SK-N-MC (cell line): ENCODE measurements around the gene ZNF580.

ENCODE experiments used
- DNase-seq: peaks from one replicate; pipeline ENCODE4 v3.0.0-alpha.2; 2011; ENCODE audit warnings: low read depth, low spot score
- H3K27ac ChIP-seq: fragments of 200-600 bp; sonication (generic); 2 replicates; pipeline ENCODE4 v1.5.1; 2016; ENCODE audit warnings: mixed run types
- H3K36me3 ChIP-seq: fragments of 200-600 bp; sonication (generic); 2 replicates; pipeline ENCODE4 v1.6.1; 2017; ENCODE audit warnings: antibody characterized with exemption, low read length, mixed read lengths; ENCODE audit not compliant: insufficient read depth
- H3K4me3 ChIP-seq: fragments of 200-600 bp; sonication (generic); 2 replicates; pipeline ENCODE4 v1.5.1; 2016
- H3K9ac ChIP-seq: fragments of 200-600 bp; sonication (generic); 2 replicates; pipeline ENCODE4 v1.8.0; 2017; ENCODE audit warnings: mixed run types, mixed read lengths; ENCODE audit not compliant: insufficient read length
- H3K9me3 ChIP-seq: fragments of 200-600 bp; sonication (generic); 2 replicates; pipeline ENCODE4 v1.6.1; 2017; ENCODE audit warnings: low read depth, mild to moderate bottlenecking, antibody characterized with exemption, low read length, moderate library complexity, mixed read lengths
- EZH2 ChIP-seq: fragments of 200-600 bp; sonication (generic); IDR thresholded peaks from one replicate; pipeline ENCODE4 v1.6.1; 2017; ENCODE audit warnings: antibody characterized with exemption
- FOXP2 ChIP-seq: optimal IDR thresholded peaks from 2 replicates; pipeline ENCODE3; 2011; ENCODE audit warnings: mild to moderate bottlenecking, moderate library complexity; ENCODE audit not compliant: insufficient read depth; ENCODE audit errors: extremely low read length, control extremely low read depth
- POLR2AphosphoS5 ChIP-seq: IDR thresholded peaks from 2 replicates; pipeline ENCODE4 v1.6.1; 2012; ENCODE audit warnings: mild to moderate bottlenecking, low read depth, low read length, borderline replicate concordance

ZNF580 gene

DNA sequence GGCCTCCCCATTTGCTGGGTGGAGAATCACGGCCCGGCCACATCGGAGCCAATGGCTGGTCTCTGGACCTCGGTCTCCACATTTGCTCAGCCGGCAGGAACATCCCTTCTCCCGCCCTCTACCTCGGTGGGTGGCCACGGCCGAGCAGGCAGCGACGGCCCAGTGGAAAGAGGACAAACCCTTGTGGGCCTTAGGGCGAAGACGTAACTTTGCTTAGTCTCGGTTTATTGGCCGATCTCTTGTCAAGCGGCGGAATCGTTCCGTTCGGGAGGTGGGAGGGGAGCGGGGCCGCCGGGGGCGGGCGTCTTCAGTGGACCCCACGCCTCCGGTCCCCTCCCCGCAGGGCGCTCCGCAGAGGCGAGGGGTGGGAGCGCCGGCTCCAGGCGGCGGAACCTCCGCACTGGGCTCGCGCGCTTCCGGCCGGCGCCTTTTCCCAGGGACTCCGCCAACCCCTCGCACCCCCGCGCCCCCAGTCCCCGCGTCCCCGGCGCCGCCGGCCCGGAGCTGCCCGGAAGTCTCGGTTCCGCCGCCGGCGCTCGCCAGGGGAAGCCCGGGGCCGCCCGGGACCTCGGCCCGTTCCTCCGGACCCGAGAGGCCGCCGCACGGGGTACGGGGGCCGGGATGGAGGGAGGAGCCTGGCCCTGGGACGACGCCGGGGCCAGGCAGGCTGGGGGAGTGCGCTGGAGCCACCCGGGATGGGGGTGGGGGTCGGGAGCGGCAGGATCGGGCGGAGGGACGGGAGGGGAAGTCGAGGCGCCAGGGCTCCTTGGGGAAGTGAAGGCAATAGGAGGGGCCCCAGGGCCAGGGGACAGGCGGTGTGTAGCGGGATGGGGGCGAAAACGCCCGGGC is at the start of gene ZNF580:
Gene ZNF580, plus strand, starts transcription at position 426 of the 849 bp plus-strand sequence. CDS start 1,507 bp downstream, outside the sequence.
- no peak; the same call in 1 of the 2 replicates for TF ChIP-seq POLR2AphosphoS5
- no peak for TF ChIP-seq EZH2
- no peak for TF ChIP-seq FOXP2

DNA sequence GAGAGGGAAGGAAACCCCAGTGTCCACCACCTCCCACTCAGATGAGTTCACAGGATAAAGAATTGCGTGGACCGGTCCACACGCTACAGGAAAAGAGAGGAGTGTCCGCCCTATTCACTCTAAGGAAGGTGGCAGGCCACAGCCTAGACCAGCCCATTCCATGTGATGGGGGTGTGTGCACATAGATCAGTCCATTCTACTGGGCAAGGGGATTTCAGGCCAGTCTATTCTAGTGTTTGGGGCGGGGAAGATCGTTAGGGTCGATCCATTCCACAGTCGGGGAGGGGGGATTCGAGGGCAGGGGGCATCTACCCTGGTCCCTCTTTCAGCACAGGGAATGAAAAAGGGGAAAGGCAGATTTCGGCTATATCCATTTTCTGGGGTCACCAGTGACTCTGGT is 49.2 kb upstream of the ZNF580 start:
- Histone ChIP-seq H3K27ac (no peak overlapping the region), H3K4me3 (no peak overlapping the region), H3K9ac (no peak overlapping the region), H3K9me3 (no peaks in the 10 kb centered on the region), H3K36me3 (peaks cover 20% of the 10 kb centered on the region)
- TF ChIP-seq EZH2 (no peak), POLR2AphosphoS5 (no peak), FOXP2 (no peak)
- DNase-seq, result no peak

More for the DNA sequence above, at the start of gene ZNF580:
- peak within 1 kb of the TSS; percentile 92 for H3K27ac ChIP-seq
- H3K9me3 ChIP-seq, result no peaks in the 10 kb centered on the region
- H3K9ac ChIP-seq, result peak within 1 kb of the TSS; percentile 87
- H3K4me3 ChIP-seq, result peak within 1 kb of the TSS; percentile 92
- DNase-seq, result no peak
- peaks cover 15% of the 10 kb centered on the region for H3K36me3 ChIP-seq

DNA sequence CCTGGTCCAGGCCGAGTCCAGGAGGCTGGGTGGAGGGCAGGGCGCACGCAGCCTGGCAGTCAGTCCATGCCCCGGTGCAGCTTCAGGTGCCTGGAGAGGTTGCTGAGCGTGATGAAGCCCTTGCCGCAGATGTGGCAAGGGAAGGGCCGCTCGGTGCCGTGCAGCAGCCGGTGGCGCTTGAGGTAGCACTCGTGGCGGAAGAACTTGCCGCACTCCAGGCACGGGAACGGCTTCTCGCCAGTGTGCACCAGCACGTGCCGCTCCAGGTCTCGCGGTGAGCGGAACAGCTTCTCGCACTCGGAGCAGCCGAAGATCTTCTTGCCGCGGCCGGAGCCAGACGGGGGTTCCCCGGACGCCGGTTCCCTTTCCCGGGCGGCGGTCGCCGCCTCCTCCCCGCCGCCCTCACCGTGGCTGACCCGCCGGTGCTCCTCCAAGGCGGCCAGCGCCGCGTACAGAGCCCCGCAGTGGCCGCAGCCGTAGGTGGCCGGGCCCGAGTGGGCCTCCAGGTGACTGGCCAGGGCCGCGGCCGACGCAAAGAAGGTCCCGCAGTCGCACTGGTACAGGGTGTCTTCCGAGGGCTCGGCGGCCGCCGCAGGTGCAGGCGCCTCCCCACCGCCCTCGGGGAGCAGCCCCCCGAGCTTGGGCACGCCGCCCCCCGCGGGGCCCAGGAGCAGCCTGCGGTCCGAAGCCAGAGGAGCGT is 48.3 kb upstream of the ZNF580 start:
- no peak overlapping the region for H3K9ac ChIP-seq
- TF ChIP-seq EZH2, result no peak
- TF ChIP-seq FOXP2, result no peak
- no peak for TF ChIP-seq POLR2AphosphoS5
- H3K9me3 ChIP-seq, result no peaks in the 10 kb centered on the region
- no peak for DNase-seq
- no peak overlapping the region for H3K27ac ChIP-seq
- H3K4me3 ChIP-seq, result no peak overlapping the region
- peaks cover 28% of the 10 kb centered on the region for H3K36me3 ChIP-seq

GRCh38 chr19:55593096-55593772 is 47.6 kb upstream of the ZNF580 start:
- DNase-seq, result no peak
- Histone ChIP-seq H3K9ac (no peak overlapping the region), H3K9me3 (no peaks in the 10 kb centered on the region), H3K4me3 (no peak overlapping the region), H3K36me3 (peaks cover 28% of the 10 kb centered on the region), H3K27ac (no peak overlapping the region)
- TF ChIP-seq POLR2AphosphoS5 (no peak), FOXP2 (no peak), EZH2 (no peak)

- H3K9me3 ChIP-seq, result no peaks in the 10 kb centered on the region
- no peak overlapping the region for H3K9ac ChIP-seq
- DNase-seq, result no peak
- peak overlapping the region; percentile 57; the same call in 1 of the 2 replicates for H3K27ac ChIP-seq
- H3K4me3 ChIP-seq, result no peak overlapping the region
- peaks cover 28% of the 10 kb centered on the region for H3K36me3 ChIP-seq
- no peak for TF ChIP-seq POLR2AphosphoS5
- no peak for TF ChIP-seq EZH2
Measured at GRCh38 chr19:55594996-55595545, 45.7 kb upstream of the ZNF580 start.

DNA sequence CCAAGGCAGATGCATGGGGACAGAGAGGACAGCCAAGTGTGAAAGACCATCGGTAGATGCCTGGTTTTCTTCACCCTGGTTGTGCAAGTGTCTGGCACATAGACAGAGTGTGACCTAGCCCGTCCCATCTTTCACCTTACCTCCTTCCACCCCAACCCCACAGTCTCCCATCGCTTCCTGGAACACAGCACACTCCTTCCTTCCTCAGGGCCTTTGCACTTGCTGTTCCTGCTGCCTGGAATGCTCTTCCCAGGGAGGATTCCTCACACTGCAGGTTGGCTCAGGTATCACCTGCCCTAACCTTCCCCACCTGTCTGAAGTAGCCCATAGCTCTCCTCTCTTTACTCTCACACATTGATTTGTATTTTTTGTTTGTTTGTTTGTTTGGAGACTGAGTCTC is 44.5 kb upstream of the ZNF580 start:
- no peak overlapping the region for H3K27ac ChIP-seq
- no peak for DNase-seq
- no peak overlapping the region for H3K9ac ChIP-seq
- no peaks in the 10 kb centered on the region for H3K9me3 ChIP-seq
- TF ChIP-seq POLR2AphosphoS5, result no peak
- no peak for TF ChIP-seq FOXP2
- no peak for TF ChIP-seq EZH2
- peaks cover 28% of the 10 kb centered on the region for H3K36me3 ChIP-seq
- H3K4me3 ChIP-seq, result no peak overlapping the region

DNA sequence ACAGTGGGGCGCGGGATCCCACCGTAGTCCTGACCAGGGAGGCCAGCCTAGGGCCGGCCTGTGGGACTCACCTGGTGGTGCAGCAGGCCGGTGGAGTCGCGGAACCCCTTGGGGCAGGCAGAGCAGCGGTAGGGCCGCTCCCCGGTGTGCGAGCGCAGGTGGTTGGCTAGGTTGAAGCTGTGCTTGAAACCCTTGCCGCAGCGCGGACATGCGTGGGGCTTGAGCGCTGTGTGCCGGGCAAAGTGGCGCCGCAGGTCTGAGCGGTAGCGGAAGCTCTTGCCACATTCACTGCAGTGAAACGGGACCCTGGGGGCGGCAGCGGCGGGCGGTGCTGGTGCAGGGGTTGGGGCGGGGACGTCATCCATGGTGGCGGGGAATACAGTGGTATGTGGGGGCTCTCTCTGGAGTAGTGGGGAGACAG is 43.3 kb upstream of the ZNF580 start:
- no peak for DNase-seq
- H3K4me3 ChIP-seq, result no peak overlapping the region
- H3K27ac ChIP-seq, result no peak overlapping the region
- peaks cover 28% of the 10 kb centered on the region for H3K36me3 ChIP-seq
- H3K9me3 ChIP-seq, result no peaks in the 10 kb centered on the region
- H3K9ac ChIP-seq, result no peak overlapping the region
- TF ChIP-seq EZH2 (no peak), FOXP2 (no peak), POLR2AphosphoS5 (no peak)

GRCh38 chr19:55598034-55598433 is 42.8 kb upstream of the ZNF580 start:
- no peak for DNase-seq
- no peaks in the 10 kb centered on the region for H3K9me3 ChIP-seq
- H3K4me3 ChIP-seq, result peak overlapping the region; percentile 72
- TF ChIP-seq POLR2AphosphoS5, result no peak
- TF ChIP-seq FOXP2, result no peak
- no peak for TF ChIP-seq EZH2
- H3K9ac ChIP-seq, result no peak overlapping the region
- peak overlapping the region; percentile 76 for H3K27ac ChIP-seq
- H3K36me3 ChIP-seq, result peaks cover 28% of the 10 kb centered on the region
